Esophagus squamous epithelium (tissue), 4 donors: ENCODE measurements around the gene HOPX.

Experiments
- CTCF ChIP-seq, 6 experiments: fragments of 450-650 bp in 4 of 6; fragments of 200-600 bp in 2 of 6; sonication (generic) in 2 of 6; IDR thresholded peaks; one replicate each; pipeline ENCODE4 v1.5.1; 2016 to 2019; ENCODE audit warnings: antibody characterized with exemption in 6 of 6, mild to moderate bottlenecking in 4 of 6, moderate library complexity in 4 of 6
- POLR2A ChIP-seq, 4 donors: fragments of 450-650 bp; IDR thresholded peaks; one replicate each; pipeline ENCODE4 v1.6.1; 2017; ENCODE audit warnings: antibody characterized with exemption in 4 of 4, mild to moderate bottlenecking in 4 of 4, moderate library complexity in 3 of 4

DNA sequence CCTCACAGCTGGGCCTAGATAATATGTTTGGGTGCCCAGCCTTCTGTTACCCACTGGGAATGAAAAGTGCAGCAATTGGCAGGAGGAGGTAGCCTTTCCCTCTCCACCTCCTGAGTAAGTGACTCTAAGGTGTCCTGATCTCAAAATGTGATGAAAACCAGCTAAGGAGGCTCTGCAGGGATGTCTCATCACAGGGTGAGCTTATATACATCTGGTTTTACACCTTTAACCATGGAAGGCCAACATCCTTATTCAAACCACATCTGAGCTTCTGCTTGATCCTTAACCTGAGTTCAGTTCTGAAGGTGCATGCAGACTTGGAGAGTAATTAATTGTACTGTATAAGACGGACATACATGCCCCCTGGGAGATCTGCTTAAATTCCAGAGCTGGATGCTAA is 53.7 kb downstream of the HOPX start:
- no peak for TF ChIP-seq CTCF (IDR thresholded peaks at IDR 0.05)
- no peak for TF ChIP-seq POLR2A (IDR thresholded peaks at IDR 0.05)
